SK-N-SH treated with all-trans-retinoic acid at 6 μM for 48 hours (cell line): ENCODE results near the gene HAPLN2.

ENCODE experiments used
- TCF4 ChIP-seq: fragments of 250-450 bp; sonication (Bioruptor Pico); IDR thresholded peaks from 2 replicates; pipeline ENCODE4 v1.8.0; 2021; ENCODE audit warnings: mild to moderate bottlenecking, moderate library complexity, borderline replicate concordance
- ZFP3 ChIP-seq: fragments of 250-450 bp; sonication (Bioruptor Pico); IDR thresholded peaks from 2 replicates; pipeline ENCODE4 v1.5.0; 2020; ENCODE audit warnings: mild to moderate bottlenecking, moderate library complexity

GRCh38 chr1:156644640-156645039, 25.4 kb downstream of the HAPLN2 start:
- TF ChIP-seq TCF4 (CRISPR knock-in tag) (no peak), ZFP3 (CRISPR knock-in tag) (no peak)
